HL-60 (cell line): Measurements from ENCODE around the gene UBTD1.

ENCODE experiments used
- DNase-seq, 2 experiments: peaks; one replicate each; pipeline ENCODE4 v3.0.0-alpha.2; 2010 to 2020; ENCODE audit warnings: low read depth in 1 of 2, low spot score in 1 of 2
- H3K27ac ChIP-seq: fragments of 250-450 bp; sonication (Bioruptor Pico); replicated peaks from 2 replicates; pipeline ENCODE4 v1.5.1; 2020; ENCODE audit warnings: mild to moderate bottlenecking, moderate library complexity
- H3K27me3 ChIP-seq: fragments of 250-450 bp; sonication (Bioruptor Pico); 2 replicates; pipeline ENCODE4 v1.5.1; 2021; ENCODE audit warnings: mild to moderate bottlenecking, moderate library complexity; ENCODE audit not compliant: insufficient read depth, poor library complexity, severe bottlenecking
- H3K4me3 ChIP-seq: replicated peaks from 2 replicates; pipeline ENCODE4 v1.5.1; 2011; ENCODE audit warnings: mild to moderate bottlenecking, control low read depth, low read length; ENCODE audit not compliant: insufficient read depth
- GABPA ChIP-seq: IDR thresholded peaks from 2 replicates; pipeline ENCODE4 v1.6.1; 2012; ENCODE audit warnings: low read depth
- POLR2AphosphoS5 ChIP-seq: IDR thresholded peaks from 2 replicates; pipeline ENCODE4 v1.6.1; 2012; ENCODE audit warnings: low read depth
- REST ChIP-seq: IDR thresholded peaks from 2 replicates; pipeline ENCODE4 v1.6.1; 2012; ENCODE audit warnings: low read depth; ENCODE audit not compliant: insufficient replicate concordance
- SPI1 ChIP-seq: IDR thresholded peaks from 2 replicates; pipeline ENCODE4 v1.6.1; 2012; ENCODE audit warnings: low read depth, mild to moderate bottlenecking, borderline replicate concordance
- TF ChIP-seq, protein P1 (sequence below): IDR thresholded peaks from one replicate; pipeline ENCODE4 v1.5.1; 2011; ENCODE audit warnings: low read length, control low read depth, inconsistent platforms; ENCODE audit not compliant: insufficient read depth

Gene UBTD1

GRCh38 chr10:97463363-97464132, 35.2 kb upstream of the UBTD1 start:
- H3K27ac ChIP-seq, result no peak overlapping the region
- TF ChIP-seq GABPA, result no peak
- TF ChIP-seq, protein P1, sequence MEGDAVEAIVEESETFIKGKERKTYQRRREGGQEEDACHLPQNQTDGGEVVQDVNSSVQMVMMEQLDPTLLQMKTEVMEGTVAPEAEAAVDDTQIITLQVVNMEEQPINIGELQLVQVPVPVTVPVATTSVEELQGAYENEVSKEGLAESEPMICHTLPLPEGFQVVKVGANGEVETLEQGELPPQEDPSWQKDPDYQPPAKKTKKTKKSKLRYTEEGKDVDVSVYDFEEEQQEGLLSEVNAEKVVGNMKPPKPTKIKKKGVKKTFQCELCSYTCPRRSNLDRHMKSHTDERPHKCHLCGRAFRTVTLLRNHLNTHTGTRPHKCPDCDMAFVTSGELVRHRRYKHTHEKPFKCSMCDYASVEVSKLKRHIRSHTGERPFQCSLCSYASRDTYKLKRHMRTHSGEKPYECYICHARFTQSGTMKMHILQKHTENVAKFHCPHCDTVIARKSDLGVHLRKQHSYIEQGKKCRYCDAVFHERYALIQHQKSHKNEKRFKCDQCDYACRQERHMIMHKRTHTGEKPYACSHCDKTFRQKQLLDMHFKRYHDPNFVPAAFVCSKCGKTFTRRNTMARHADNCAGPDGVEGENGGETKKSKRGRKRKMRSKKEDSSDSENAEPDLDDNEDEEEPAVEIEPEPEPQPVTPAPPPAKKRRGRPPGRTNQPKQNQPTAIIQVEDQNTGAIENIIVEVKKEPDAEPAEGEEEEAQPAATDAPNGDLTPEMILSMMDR, result peak; percentile 77
- no peak overlapping the region for H3K4me3 ChIP-seq
- peak; percentile 18 to 35 for DNase-seq
- no peaks in the 10 kb centered on the region for H3K27me3 ChIP-seq

DNA sequence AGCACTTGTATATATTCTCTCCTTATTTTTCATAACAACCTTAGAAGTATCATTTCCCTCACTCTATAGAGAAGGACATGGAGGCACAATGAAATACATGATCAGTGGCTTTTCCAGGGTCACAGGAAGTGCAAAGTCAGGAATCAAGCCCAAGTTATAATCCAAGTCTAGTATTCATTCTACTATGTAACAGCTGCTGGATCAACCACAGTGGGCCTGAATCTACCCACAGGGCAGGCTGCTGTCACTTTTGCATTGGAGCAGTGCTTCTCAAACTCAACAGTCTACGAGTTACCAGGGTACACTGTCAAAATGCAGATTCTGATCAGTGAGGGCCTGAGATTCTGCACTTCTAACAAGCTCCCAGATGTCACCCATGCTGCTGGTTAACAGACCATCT, 34.5 kb upstream of the UBTD1 start:
- no peak overlapping the region for H3K4me3 ChIP-seq
- no peak for DNase-seq
- H3K27ac ChIP-seq, result no peak overlapping the region
- TF ChIP-seq POLR2AphosphoS5, result no peak
- no peak for TF ChIP-seq GABPA
- TF ChIP-seq, protein P1, result no peak
- no peak for TF ChIP-seq SPI1
- no peak for TF ChIP-seq REST
- no peaks in the 10 kb centered on the region for H3K27me3 ChIP-seq

DNA sequence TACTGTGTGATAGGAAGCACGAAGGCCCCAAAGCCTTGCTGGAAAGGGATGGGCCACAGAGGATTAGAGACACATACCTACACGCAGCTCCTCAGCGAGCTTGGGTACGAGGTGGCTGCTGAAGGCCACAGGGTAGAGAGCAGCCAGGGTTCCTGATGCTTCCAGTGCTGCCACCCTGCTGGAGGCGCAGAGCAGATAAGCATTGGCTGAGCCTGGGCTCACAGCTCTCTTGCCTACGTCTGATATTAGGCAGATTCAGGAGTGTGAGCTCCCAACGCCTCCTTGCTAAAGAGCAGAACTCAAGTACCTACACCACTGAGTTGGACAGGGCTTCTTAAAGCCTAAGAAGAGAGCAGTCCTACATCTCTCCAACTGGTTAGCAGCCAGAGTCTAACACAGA, 32.7 kb upstream of the UBTD1 start:
- Histone ChIP-seq H3K27ac (no peak overlapping the region), H3K4me3 (no peak overlapping the region), H3K27me3 (no peaks in the 10 kb centered on the region)
- DNase-seq, result no peak
- TF ChIP-seq POLR2AphosphoS5, result no peak
- TF ChIP-seq REST, result no peak
- no peak for TF ChIP-seq SPI1
- no peak for TF ChIP-seq GABPA
- TF ChIP-seq, protein P1, result no peak

DNA sequence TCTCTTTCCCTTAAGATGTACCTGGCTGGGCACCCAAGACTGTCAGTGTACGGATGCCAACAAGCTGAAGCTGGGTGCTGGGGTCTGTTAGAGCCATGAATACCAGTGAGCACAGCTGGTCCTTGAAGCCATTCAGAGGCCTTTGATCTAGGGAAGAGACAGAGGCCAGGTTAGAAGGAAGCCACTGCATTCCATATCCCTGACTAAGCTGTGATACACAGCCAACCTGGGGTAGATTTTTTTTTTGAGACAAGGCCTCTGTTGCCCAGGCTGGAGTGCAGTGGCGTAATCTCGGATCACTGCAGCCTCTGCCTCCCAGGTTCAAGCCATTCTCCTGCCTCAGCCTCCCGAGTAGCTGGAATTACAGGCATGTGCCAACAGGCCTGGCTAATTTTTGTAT, 32.0 kb upstream of the UBTD1 start:
- no peak overlapping the region for H3K27ac ChIP-seq
- H3K27me3 ChIP-seq, result no peaks in the 10 kb centered on the region
- H3K4me3 ChIP-seq, result no peak overlapping the region
- no peak for DNase-seq
- TF ChIP-seq, protein P1, result no peak
- TF ChIP-seq SPI1, result no peak
- TF ChIP-seq POLR2AphosphoS5, result no peak
- TF ChIP-seq GABPA, result no peak
- no peak for TF ChIP-seq REST
